Measurements from ENCODE around the gene CASK.

CASK gene

GRCh38 chrX:41499984-41500383 is 423.4 kb downstream of the CASK start:
- H3K4me3 ChIP-seq (ENCODE audit: low read depth, low read length) = no peak overlapping the region
- DNase-seq (ENCODE audit: low read depth) = no peak
- TF ChIP-seq CTCF (IDR thresholded peaks at IDR 0.05; ENCODE audit: control insufficient read depth, extremely low read depth, insufficient read depth) = no peak

GRCh38 chrX:41499195-41499594 is 424.2 kb downstream of the CASK start:
- DNase-seq (ENCODE audit: low read depth) = no peak
- H3K4me3 ChIP-seq (ENCODE audit: low read depth, low read length) = no peak overlapping the region
- TF ChIP-seq CTCF (IDR thresholded peaks at IDR 0.05; ENCODE audit: control insufficient read depth, extremely low read depth, insufficient read depth) = no peak

GRCh38 chrX:41491267-41492004 is 431.9 kb downstream of the CASK start:
- no peak overlapping the region for H3K4me3 ChIP-seq (ENCODE audit: low read depth, low read length)

GRCh38 chrX:41490446-41490845 is 432.9 kb downstream of the CASK start:
- H3K4me3 ChIP-seq (ENCODE audit: low read depth, low read length) = no peak overlapping the region
- no peak for TF ChIP-seq CTCF (IDR thresholded peaks at IDR 0.05; ENCODE audit: control insufficient read depth, extremely low read depth, insufficient read depth)
- no peak for DNase-seq (ENCODE audit: low read depth)

More at GRCh38 chrX:41491267-41492004, 431.9 kb downstream of the CASK start:
- TF ChIP-seq CTCF (IDR thresholded peaks at IDR 0.05; ENCODE audit: control insufficient read depth, extremely low read depth, insufficient read depth) = no peak
- DNase-seq (ENCODE audit: low read depth) = no peak

GRCh38 chrX:41482154-41482850 is 441.1 kb downstream of the CASK start:
- no peak overlapping the region for H3K4me3 ChIP-seq (ENCODE audit: low read depth, low read length)
- TF ChIP-seq CTCF (IDR thresholded peaks at IDR 0.05; ENCODE audit: control insufficient read depth, extremely low read depth, insufficient read depth) = no peak
- no peak for DNase-seq (ENCODE audit: low read depth)

GRCh38 chrX:41481264-41482109 is 441.9 kb downstream of the CASK start:
- TF ChIP-seq CTCF (IDR thresholded peaks at IDR 0.05; ENCODE audit: control insufficient read depth, extremely low read depth, insufficient read depth) = no peak
- H3K4me3 ChIP-seq (ENCODE audit: low read depth, low read length) = no peak overlapping the region
- no peak for DNase-seq (ENCODE audit: low read depth)
